PC-3 (cell line): Measurements from ENCODE around the gene PAMR1.

Source experiments
- EZH2 ChIP-seq: fragments of 300-600 bp; sonication (generic); IDR thresholded peaks from one replicate; pipeline ENCODE4 v1.6.1; 2017; ENCODE audit warnings: antibody characterized with exemption, mild to moderate bottlenecking, low read length; ENCODE audit not compliant: unreplicated experiment
- EZH2phosphoT487 ChIP-seq: fragments of 300-600 bp; sonication (generic); IDR thresholded peaks from 2 replicates; pipeline ENCODE4 v1.6.1; 2018; ENCODE audit warnings: mild to moderate bottlenecking, antibody characterized with exemption, low read length, borderline replicate concordance
- TF ChIP-seq, protein P1 (sequence below): fragments of 300-600 bp; sonication (generic); conservative IDR thresholded peaks from 2 replicates; pipeline ENCODE4 v1.5.1; 2017; ENCODE audit warnings: antibody characterized with exemption, low read depth, mild to moderate bottlenecking, low read length

DNA sequence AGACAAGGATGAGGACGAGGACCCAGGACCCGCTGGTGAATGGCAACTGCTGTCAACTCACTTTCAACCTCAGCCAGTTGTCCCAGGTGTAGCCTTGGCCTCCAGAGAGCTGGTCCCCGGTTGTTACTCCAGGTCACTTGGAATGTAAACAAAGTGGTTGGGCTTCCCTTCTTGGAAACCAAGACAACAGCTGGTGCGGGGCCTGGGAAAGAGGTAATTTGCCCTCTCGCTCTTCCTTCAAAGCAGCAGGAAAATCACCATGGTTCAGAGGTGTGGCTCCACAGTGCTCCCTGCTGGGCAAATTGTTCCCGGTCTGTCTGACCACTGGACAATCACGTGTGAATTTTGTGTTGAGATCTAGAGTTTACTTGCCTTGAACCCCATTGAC, 121.0 kb downstream of the PAMR1 start:
- TF ChIP-seq, protein P1, sequence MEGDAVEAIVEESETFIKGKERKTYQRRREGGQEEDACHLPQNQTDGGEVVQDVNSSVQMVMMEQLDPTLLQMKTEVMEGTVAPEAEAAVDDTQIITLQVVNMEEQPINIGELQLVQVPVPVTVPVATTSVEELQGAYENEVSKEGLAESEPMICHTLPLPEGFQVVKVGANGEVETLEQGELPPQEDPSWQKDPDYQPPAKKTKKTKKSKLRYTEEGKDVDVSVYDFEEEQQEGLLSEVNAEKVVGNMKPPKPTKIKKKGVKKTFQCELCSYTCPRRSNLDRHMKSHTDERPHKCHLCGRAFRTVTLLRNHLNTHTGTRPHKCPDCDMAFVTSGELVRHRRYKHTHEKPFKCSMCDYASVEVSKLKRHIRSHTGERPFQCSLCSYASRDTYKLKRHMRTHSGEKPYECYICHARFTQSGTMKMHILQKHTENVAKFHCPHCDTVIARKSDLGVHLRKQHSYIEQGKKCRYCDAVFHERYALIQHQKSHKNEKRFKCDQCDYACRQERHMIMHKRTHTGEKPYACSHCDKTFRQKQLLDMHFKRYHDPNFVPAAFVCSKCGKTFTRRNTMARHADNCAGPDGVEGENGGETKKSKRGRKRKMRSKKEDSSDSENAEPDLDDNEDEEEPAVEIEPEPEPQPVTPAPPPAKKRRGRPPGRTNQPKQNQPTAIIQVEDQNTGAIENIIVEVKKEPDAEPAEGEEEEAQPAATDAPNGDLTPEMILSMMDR, result peak; percentile 79
- TF ChIP-seq EZH2, result no peak
- no peak for TF ChIP-seq EZH2phosphoT487
